ENCODE measurements around the gene COLEC11.
"Not testable (repeated sequence)": the region's sequence is repeated elsewhere in the genome, so short reads cannot be mapped to it uniquely, and the experiment has no call there.

COLEC11 gene

DNA sequence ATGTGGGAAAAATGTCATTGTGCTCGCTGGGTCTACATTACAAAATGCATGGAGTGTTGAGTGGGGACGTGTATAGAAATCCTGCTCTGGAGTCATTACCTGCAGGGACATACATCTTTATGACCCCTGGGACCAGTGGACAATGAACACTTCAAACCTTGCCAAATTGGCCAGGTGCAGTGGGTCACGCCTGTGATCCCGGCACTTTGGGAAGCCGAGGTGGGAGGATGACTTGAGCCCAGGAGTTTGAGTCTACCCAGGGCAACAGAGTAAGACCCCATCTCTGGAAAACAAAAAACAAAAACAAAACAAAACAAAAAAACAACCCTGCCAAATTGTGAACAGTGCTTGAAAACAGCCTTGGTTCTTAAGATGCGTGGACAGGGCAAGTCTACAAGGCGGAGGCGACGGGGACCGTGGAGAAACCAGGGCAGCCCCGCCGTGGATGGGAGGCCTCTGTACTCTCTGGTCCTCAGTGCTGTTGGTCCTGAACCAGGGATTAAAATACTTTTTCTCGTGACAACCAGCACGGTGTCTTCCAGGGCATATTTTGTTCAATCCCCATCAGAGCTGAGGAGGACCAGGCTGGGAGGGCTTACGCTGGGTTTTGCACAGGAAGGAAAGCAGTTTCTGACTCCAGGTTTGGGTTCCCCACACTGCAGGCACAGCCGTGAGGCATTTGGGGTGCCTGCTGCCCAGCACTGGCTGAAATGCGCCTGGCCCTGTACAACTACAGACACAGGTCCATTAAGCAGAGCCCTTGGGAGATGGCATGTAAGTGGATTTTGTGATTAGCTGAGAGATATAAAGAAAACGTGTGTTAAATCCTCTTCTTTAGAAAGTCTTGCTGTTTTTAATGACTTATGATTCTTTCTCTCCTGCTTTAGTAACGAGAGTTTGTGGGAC is 13.7 kb downstream of the COLEC11 start:
- peak overlapping the region in 1 of 2 experiments; percentile 53 for H3K4ac ChIP-seq (ENCODE audit: low read depth in 1 of 2, low read length in 2 of 2)
- H3K79me1 ChIP-seq (replicated peaks; ENCODE audit: low read length, poor library complexity, severe bottlenecking), result no peaks in the 10 kb centered on the region
- H2AK5ac ChIP-seq (ENCODE audit: low read length, severe bottlenecking), result no peak overlapping the region
- H4K8ac ChIP-seq (ENCODE audit: low read length), result peak overlapping the region; percentile 16
- H2BK12ac ChIP-seq (ENCODE audit: low read length in 2 of 2), result no peak overlapping the region
- H2BK5ac ChIP-seq (ENCODE audit: low read depth, low read length, poor library complexity, severe bottlenecking), result no peak overlapping the region
- H4K91ac ChIP-seq (ENCODE audit: low read length), result no peak overlapping the region
- no peak for DNase-seq
- H3K14ac ChIP-seq (ENCODE audit: low read length in 2 of 2), result no peak overlapping the region
- no peaks in the 10 kb centered on the region for H3K9me3 ChIP-seq (ENCODE audit: control insufficient read depth, low read length)
- peak overlapping the region in 1 of 2 experiments; percentile 4 for H3K4me3 ChIP-seq (ENCODE audit: insufficient read depth in 1 of 2, low read depth in 1 of 2, low read length in 2 of 2)
- no peak overlapping the region for H2BK120ac ChIP-seq (ENCODE audit: low read depth, low read length)
- H2BK15ac ChIP-seq (ENCODE audit: low read depth, poor library complexity, severe bottlenecking), result no peak overlapping the region
- no peak overlapping the region for H3K23ac ChIP-seq (ENCODE audit: low read length in 2 of 2)
- H2AFZ ChIP-seq (ENCODE audit: low read depth, low read length), result no peak overlapping the region
- 85% methylated on average over 18 of the region's 19 CpGs for WGBS
- no peak overlapping the region for H3K9ac ChIP-seq (ENCODE audit: low read length)
- peaks cover 0 to 15% of the 10 kb centered on the region in 2 experiments for H3K27me3 ChIP-seq (ENCODE audit: control insufficient read depth in 1 of 2, insufficient read depth in 1 of 2, low read length in 2 of 2)
- H3K27ac ChIP-seq (ENCODE audit: low read length, poor library complexity, severe bottlenecking), result no peak overlapping the region
- H3K4me1 ChIP-seq (ENCODE audit: control insufficient read depth, insufficient read depth, low read depth, low read length), result no peaks in the 10 kb centered on the region
- peaks cover 0 to 3% of the 10 kb centered on the region in 2 experiments for H3K36me3 ChIP-seq (ENCODE audit: control insufficient read depth in 1 of 2, insufficient read depth in 2 of 2, low read depth in 1 of 2, low read length in 2 of 2)
- no peak overlapping the region for H3K18ac ChIP-seq (ENCODE audit: low read depth in 1 of 2, low read length in 2 of 2)
- no peak overlapping the region for H3K4me2 ChIP-seq (ENCODE audit: low read length, poor library complexity, severe bottlenecking)

- not testable (repeated sequence) for H3K4me1 ChIP-seq (ENCODE audit: control insufficient read depth, insufficient read depth, low read depth, low read length); H3K9me3 ChIP-seq (ENCODE audit: control insufficient read depth, low read length); H3K4me3 ChIP-seq (ENCODE audit: insufficient read depth in 1 of 2, low read depth in 1 of 2, low read length in 2 of 2); H2BK15ac ChIP-seq (ENCODE audit: low read depth, poor library complexity, severe bottlenecking); H3K27ac ChIP-seq (ENCODE audit: low read length, poor library complexity, severe bottlenecking); H2BK120ac ChIP-seq (ENCODE audit: low read depth, low read length); H2AK5ac ChIP-seq (ENCODE audit: low read length, severe bottlenecking); DNase-seq; H4K91ac ChIP-seq (ENCODE audit: low read length); H3K14ac ChIP-seq (ENCODE audit: low read length in 2 of 2); H3K79me1 ChIP-seq (replicated peaks; ENCODE audit: low read length, poor library complexity, severe bottlenecking); H2AFZ ChIP-seq (ENCODE audit: low read depth, low read length); H3K23ac ChIP-seq (ENCODE audit: low read length in 2 of 2); H2BK12ac ChIP-seq (ENCODE audit: low read length in 2 of 2); H3K18ac ChIP-seq (ENCODE audit: low read depth in 1 of 2, low read length in 2 of 2); H3K9ac ChIP-seq (ENCODE audit: low read length); H3K4ac ChIP-seq (ENCODE audit: low read depth in 1 of 2, low read length in 2 of 2); H2BK5ac ChIP-seq (ENCODE audit: low read depth, low read length, poor library complexity, severe bottlenecking); H4K8ac ChIP-seq (ENCODE audit: low read length); H3K4me2 ChIP-seq (ENCODE audit: low read length, poor library complexity, severe bottlenecking); H3K36me3 ChIP-seq (ENCODE audit: control insufficient read depth in 1 of 2, insufficient read depth in 2 of 2, low read depth in 1 of 2, low read length in 2 of 2)
- 93% methylated on average over 3 of the region's 4 CpGs for WGBS
- peaks cover 0 to 15% of the 10 kb centered on the region in 2 experiments for H3K27me3 ChIP-seq (ENCODE audit: control insufficient read depth in 1 of 2, insufficient read depth in 1 of 2, low read length in 2 of 2)
Observed at GRCh38 chr2:3609279-3609673, 14.4 kb downstream of the COLEC11 start.

DNA sequence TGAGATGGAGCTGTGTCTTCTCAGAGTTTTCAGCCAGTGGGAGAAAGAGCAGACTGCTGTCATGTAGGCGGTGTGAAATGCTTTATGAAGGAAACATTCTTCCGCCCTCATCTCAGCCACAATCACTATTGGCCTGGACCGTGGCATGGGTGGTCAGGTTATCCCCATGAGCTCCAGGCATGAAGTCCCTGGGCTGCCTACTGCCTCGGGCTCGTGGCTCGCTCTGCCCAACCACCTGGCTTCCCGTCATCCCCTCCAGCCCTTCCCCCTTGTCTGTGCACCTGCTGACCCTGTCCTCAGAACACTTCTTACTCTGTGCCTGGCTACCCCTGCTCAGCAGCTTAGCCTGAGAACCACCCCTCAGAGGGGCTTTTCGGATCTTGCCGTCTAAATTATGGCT is 15.5 kb downstream of the COLEC11 start:
- Histone ChIP-seq H3K4me1 (ENCODE audit: control insufficient read depth, insufficient read depth, low read depth, low read length) (no peaks in the 10 kb centered on the region), H3K79me1 (replicated peaks; ENCODE audit: low read length, poor library complexity, severe bottlenecking) (no peaks in the 10 kb centered on the region), H3K36me3 (ENCODE audit: control insufficient read depth in 1 of 2, insufficient read depth in 2 of 2, low read depth in 1 of 2, low read length in 2 of 2) (peaks cover 0 to 3% of the 10 kb centered on the region in 2 experiments), H2BK12ac (ENCODE audit: low read length in 2 of 2) (no peak overlapping the region), H3K9ac (ENCODE audit: low read length) (no peak overlapping the region), H3K18ac (ENCODE audit: low read depth in 1 of 2, low read length in 2 of 2) (no peak overlapping the region), H3K23ac (ENCODE audit: low read length in 2 of 2) (no peak overlapping the region), H2BK15ac (ENCODE audit: low read depth, poor library complexity, severe bottlenecking) (no peak overlapping the region), H4K8ac (ENCODE audit: low read length) (no peak overlapping the region), H3K9me3 (ENCODE audit: control insufficient read depth, low read length) (no peaks in the 10 kb centered on the region), H3K27me3 (ENCODE audit: control insufficient read depth in 1 of 2, insufficient read depth in 1 of 2, low read length in 2 of 2) (peaks cover 0 to 15% of the 10 kb centered on the region in 2 experiments), H3K4me2 (ENCODE audit: low read length, poor library complexity, severe bottlenecking) (no peak overlapping the region), H2BK5ac (ENCODE audit: low read depth, low read length, poor library complexity, severe bottlenecking) (no peak overlapping the region), H2BK120ac (ENCODE audit: low read depth, low read length) (no peak overlapping the region), H3K4me3 (ENCODE audit: insufficient read depth in 1 of 2, low read depth in 1 of 2, low read length in 2 of 2) (no peak overlapping the region), H3K4ac (ENCODE audit: low read depth in 1 of 2, low read length in 2 of 2) (no peak overlapping the region), H3K27ac (ENCODE audit: low read length, poor library complexity, severe bottlenecking) (no peak overlapping the region), H2AK5ac (ENCODE audit: low read length, severe bottlenecking) (no peak overlapping the region), H4K91ac (ENCODE audit: low read length) (no peak overlapping the region), H2AFZ (ENCODE audit: low read depth, low read length) (no peak overlapping the region), H3K14ac (ENCODE audit: low read length in 2 of 2) (no peak overlapping the region)
- 95% methylated on average over 9 of the region's 9 CpGs for WGBS
- no peak for DNase-seq

DNA sequence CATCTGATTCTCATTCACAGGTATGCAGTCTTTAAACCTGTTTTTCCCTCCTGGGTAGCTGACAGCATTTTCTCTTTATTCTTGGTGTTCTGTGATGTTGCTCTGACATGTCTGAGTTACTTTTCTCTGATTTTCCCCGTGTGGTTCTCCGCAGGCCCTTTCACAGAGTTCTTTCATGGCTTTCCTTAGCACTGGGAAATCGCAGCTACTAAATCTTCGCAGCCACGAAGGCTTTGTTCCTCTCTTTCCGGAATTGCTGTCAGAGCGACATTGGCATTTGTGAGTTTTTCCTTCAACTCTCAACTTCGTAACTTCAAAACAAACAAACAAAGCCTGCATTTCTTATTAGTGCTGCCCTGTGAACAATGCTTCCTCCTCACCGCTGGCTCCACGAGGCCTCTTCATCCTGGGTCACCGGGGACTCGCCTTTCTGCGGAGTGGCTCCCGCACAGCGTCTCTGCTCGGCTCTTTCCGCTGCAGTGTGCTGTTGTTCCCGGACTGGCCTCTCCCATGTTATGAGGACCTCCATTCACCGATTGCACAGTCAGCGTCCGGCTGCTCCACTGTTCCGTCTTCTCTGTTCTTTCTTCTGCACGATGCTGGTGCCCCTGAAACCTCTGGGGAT is 16.1 kb downstream of the COLEC11 start:
- no peak overlapping the region for H3K9ac ChIP-seq (ENCODE audit: low read length)
- no peak overlapping the region for H3K4me3 ChIP-seq (ENCODE audit: insufficient read depth in 1 of 2, low read depth in 1 of 2, low read length in 2 of 2)
- H2AK5ac ChIP-seq (ENCODE audit: low read length, severe bottlenecking), result no peak overlapping the region
- DNase-seq, result no peak
- no peak overlapping the region for H3K14ac ChIP-seq (ENCODE audit: low read length in 2 of 2)
- H3K27ac ChIP-seq (ENCODE audit: low read length, poor library complexity, severe bottlenecking), result no peak overlapping the region
- no peak overlapping the region for H3K4ac ChIP-seq (ENCODE audit: low read depth in 1 of 2, low read length in 2 of 2)
- no peaks in the 10 kb centered on the region for H3K79me1 ChIP-seq (replicated peaks; ENCODE audit: low read length, poor library complexity, severe bottlenecking)
- H4K8ac ChIP-seq (ENCODE audit: low read length), result no peak overlapping the region
- H3K23ac ChIP-seq (ENCODE audit: low read length in 2 of 2), result no peak overlapping the region
- H4K91ac ChIP-seq (ENCODE audit: low read length), result no peak overlapping the region
- 88% methylated on average over 21 of the region's 23 CpGs for WGBS
- no peak overlapping the region for H2BK15ac ChIP-seq (ENCODE audit: low read depth, poor library complexity, severe bottlenecking)
- no peaks in the 10 kb centered on the region for H3K4me1 ChIP-seq (ENCODE audit: control insufficient read depth, insufficient read depth, low read depth, low read length)
- no peaks in the 10 kb centered on the region for H3K9me3 ChIP-seq (ENCODE audit: control insufficient read depth, low read length)
- no peak overlapping the region for H2BK5ac ChIP-seq (ENCODE audit: low read depth, low read length, poor library complexity, severe bottlenecking)
- no peak overlapping the region for H3K18ac ChIP-seq (ENCODE audit: low read depth in 1 of 2, low read length in 2 of 2)
- H3K36me3 ChIP-seq (ENCODE audit: control insufficient read depth in 1 of 2, insufficient read depth in 2 of 2, low read depth in 1 of 2, low read length in 2 of 2), result peaks cover 0 to 3% of the 10 kb centered on the region in 2 experiments
- H3K4me2 ChIP-seq (ENCODE audit: low read length, poor library complexity, severe bottlenecking), result no peak overlapping the region
- no peak overlapping the region for H2BK120ac ChIP-seq (ENCODE audit: low read depth, low read length)
- no peak overlapping the region for H2BK12ac ChIP-seq (ENCODE audit: low read length in 2 of 2)
- H3K27me3 ChIP-seq (ENCODE audit: control insufficient read depth in 1 of 2, insufficient read depth in 1 of 2, low read length in 2 of 2), result peaks cover 0 to 15% of the 10 kb centered on the region in 2 experiments
- H2AFZ ChIP-seq (ENCODE audit: low read depth, low read length), result no peak overlapping the region
